Lower leg skin (tissue), 4 donors: ENCODE results near the gene SIX4. TPM values are rescaled to one million over a fixed set of nuclear protein-coding genes. Genes with fewer than 3 reads are reported as not detected.

Experiments used
- DNase-seq, 2 donors: peaks; one replicate each; pipeline ENCODE4 v3.0.0-alpha.2; 2019; ENCODE audit warnings: low spot score in 2 of 2
- H3K4me3 ChIP-seq: fragments of 200-600 bp; sonication (generic); 2 replicates; pipeline ENCODE4 v1.5.1; 2017; ENCODE audit warnings: mild to moderate bottlenecking, low read depth; ENCODE audit not compliant: poor library complexity, severe bottlenecking
- CTCF ChIP-seq, 3 donors: fragments of 450-650 bp; IDR thresholded peaks; one replicate each; pipeline ENCODE4 v1.5.1; 2016; ENCODE audit warnings: antibody characterized with exemption in 3 of 3, mild to moderate bottlenecking in 3 of 3, moderate library complexity in 2 of 3
- POLR2A ChIP-seq, 2 donors: fragments of 450-650 bp; IDR thresholded peaks; one replicate each; pipeline ENCODE4 v1.6.1; 2016 to 2017; ENCODE audit warnings: antibody characterized with exemption in 2 of 2, mild to moderate bottlenecking in 1 of 2, moderate library complexity in 1 of 2
- WGBS, 2 donors: methylation state at CpG; one replicate each; pipeline ENCODE4 v1.1.5; 2018; 5-methylcytosine and 5-hydroxymethylcytosine counted together
- intact Hi-C: fragments of 100-400 bp; cut with DNase I; formaldehyde crosslinking; loops from one replicate; pipeline ENCODE4 v1.15.0; 2023; ENCODE audit warnings: low total_unique reads
- total RNA-seq, 4 donors: library from RNA; depleted of rRNA; stranded (reverse); fragments of >200 nt; gene quantifications; one replicate each; pipeline ENCODE4 v1.1.0, GENCODE V29; 2016

Gene SIX4
- total RNA-seq, 4 donors from 2014 or later, result 0.38 to 0.98 (median 0.60) TPM

DNA sequence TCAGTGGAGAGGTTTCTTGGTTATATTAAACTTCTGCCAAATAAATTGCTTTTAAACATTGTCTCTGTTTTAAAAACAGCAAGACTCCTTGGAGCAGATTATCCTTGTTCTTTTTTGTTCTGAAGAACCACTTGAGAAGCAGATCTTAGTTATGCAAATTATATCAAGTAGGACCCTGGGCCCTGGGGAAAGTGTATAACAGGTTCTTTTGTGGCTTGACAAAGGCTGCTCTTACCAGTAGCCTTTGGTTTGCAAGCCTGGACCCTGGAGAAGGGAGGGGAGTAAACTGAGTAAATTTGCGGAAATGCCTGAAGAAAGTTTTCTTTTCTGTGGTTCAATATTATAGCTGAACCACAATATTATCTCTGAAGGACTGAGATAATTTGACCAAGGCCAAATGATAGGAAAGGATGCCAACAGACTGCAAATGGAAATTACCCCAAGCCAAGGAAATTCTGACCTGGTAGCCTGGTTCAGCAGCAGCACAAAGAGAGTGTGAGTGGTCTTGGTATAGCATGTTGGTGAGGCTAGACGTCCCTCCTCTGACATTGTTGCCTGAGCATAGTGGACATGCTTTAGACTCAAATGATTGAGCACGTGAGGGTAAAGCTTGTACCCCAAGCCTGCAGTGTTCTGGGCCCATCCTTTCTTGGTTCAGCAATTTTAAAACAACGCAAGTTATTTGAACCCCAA is 44.4 kb downstream of the SIX4 start:
- DNase-seq, result no peak
- WGBS, 2 donors, result 87 to 94% methylated on average over 4 of the region's 4 CpGs
- H3K4me3 ChIP-seq, result no peak overlapping the region
- intact Hi-C loops, result no loop called here
- TF ChIP-seq CTCF (IDR thresholded peaks at IDR 0.05) (no peak), POLR2A (IDR thresholded peaks at IDR 0.05) (no peak)

DNA sequence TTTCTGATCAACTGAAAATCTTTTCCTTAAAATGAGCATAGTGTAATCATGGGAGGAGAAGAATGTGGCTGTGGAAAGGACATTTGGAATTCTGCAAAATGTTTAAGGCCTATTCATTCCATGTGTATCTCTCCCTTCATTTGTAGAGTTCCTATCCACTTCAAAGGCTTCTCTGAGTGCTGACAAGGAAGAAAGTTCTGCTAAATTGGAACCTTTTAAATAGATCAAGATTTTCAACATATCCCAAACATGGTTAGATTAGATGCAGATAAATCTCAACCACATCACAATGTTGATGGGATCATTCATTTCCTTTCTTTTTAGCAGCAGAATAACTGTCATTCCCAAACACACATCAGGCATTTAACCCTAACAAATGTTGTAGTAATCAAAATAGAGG is 46.5 kb downstream of the SIX4 start:
- DNase-seq, result no peak
- TF ChIP-seq POLR2A (IDR thresholded peaks at IDR 0.05), result no peak
- no peak for TF ChIP-seq CTCF (IDR thresholded peaks at IDR 0.05)
- no peak overlapping the region for H3K4me3 ChIP-seq
- intact Hi-C loops, result no loop called here

GRCh38 chr14:60670989-60671388 is 53.2 kb downstream of the SIX4 start:
- intact Hi-C loops, result no loop called here
- TF ChIP-seq POLR2A (IDR thresholded peaks at IDR 0.05) (no peak), CTCF (IDR thresholded peaks at IDR 0.05) (no peak)
- H3K4me3 ChIP-seq, result no peak overlapping the region
- WGBS, 2 donors, result 89 to 90% methylated on average over 3 of the region's 3 CpGs
- no peak for DNase-seq

GRCh38 chr14:60668431-60669112 is 55.6 kb downstream of the SIX4 start:
- 82 to 84% methylated on average over 5 of the region's 5 CpGs for WGBS, 2 donors
- intact Hi-C loops, result no loop called here

DNA sequence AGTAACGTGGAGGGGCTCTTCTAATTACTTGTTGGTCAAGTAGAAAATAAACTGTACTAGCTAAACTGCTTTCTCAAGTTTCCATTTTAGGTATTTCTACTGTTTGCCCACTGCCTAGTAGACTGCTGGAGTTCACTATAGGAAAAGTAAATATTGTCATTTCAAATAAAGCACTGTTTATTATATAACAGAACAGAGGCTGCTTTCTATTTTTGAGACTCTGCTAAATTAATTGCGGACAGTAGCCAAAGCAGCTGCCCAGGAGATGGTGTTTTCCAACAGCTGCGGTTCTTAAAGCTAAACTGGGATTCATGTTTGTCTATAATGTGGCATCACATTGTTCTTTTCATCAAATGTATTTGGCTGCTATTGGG is 59.0 kb downstream of the SIX4 start:
- DNase-seq, result no peak
- no peak overlapping the region for H3K4me3 ChIP-seq
- no peak for TF ChIP-seq CTCF (IDR thresholded peaks at IDR 0.05)
- TF ChIP-seq POLR2A (IDR thresholded peaks at IDR 0.05), result no peak
- intact Hi-C loops, result no loop called here
- WGBS, 2 donors, result 63 to 66% methylated on average over 3 of the region's 3 CpGs

More at GRCh38 chr14:60668431-60669112, 55.6 kb downstream of the SIX4 start:
- no peak for TF ChIP-seq POLR2A (IDR thresholded peaks at IDR 0.05)
- no peak for TF ChIP-seq CTCF (IDR thresholded peaks at IDR 0.05)
- DNase-seq, result no peak
- H3K4me3 ChIP-seq, result no peak overlapping the region
